Large intestine (tissue), 3 donors: ENCODE measurements around the gene SSUH2. TPM values are rescaled to one million over a fixed set of nuclear protein-coding genes. Genes with fewer than 3 reads are reported as not detected.

ENCODE experiments used
- DNase-seq, 2 donors: peaks; one replicate each; pipeline versions ENCODE4 v3.0.0 to v3.0.0-alpha.2; 2013
- H3K27ac ChIP-seq: one replicate; pipeline ENCODE4 v1.5.1; 2013; ENCODE audit warnings: low read length
- H3K27me3 ChIP-seq: 2 replicates; pipeline ENCODE4 v1.6.1; 2013; ENCODE audit warnings: low read length; ENCODE audit not compliant: control insufficient read depth, insufficient read depth
- H3K36me3 ChIP-seq: 2 replicates; pipeline ENCODE4 v1.6.1; 2013; ENCODE audit warnings: low read length; ENCODE audit not compliant: control insufficient read depth, insufficient read depth
- H3K4me1 ChIP-seq: one replicate; pipeline ENCODE4 v1.6.1; 2013; ENCODE audit warnings: low read length; ENCODE audit not compliant: control insufficient read depth, insufficient read depth
- H3K4me3 ChIP-seq: one replicate; pipeline ENCODE4 v1.5.1; 2013; ENCODE audit warnings: low read length
- H3K9me3 ChIP-seq: one replicate; pipeline ENCODE4 v1.6.1; 2013; ENCODE audit warnings: mild to moderate bottlenecking, low read depth, low read length, moderate library complexity; ENCODE audit not compliant: control insufficient read depth
- WGBS: methylation state at CpG from one replicate; pipeline ENCODE4 v1.1.5; 2013; ENCODE audit warnings: low lambda C conversion rate; ENCODE audit not compliant: insufficient coverage; 5-methylcytosine and 5-hydroxymethylcytosine counted together
- polyA plus RNA-seq: library from polyadenylated mRNA; unstranded; fragments of 120-200 nt; gene quantifications from one replicate; pipeline ENCODE4 v1.2.1, GENCODE V29; 2013

The SSUH2 gene
- polyA plus RNA-seq, 1 donor: 38.7 TPM

DNA sequence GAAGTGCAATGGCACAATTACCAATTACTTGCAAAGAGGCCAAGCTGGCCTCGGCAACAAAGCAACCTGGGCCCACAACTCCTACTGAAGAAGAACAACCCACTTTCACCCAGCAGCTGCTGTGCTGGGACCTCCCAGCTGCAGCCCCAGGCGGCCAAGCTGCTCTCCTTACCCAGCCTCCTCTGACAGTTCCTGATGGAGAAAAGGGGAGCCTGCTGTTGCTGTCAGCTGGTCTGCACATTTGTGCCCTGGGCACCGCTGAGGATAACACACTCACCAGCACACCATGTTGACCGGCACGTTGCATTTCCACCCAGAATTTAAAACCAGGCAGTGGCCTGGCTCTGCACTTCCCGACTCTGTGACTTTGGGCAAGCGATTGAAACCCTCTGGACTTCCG lies 33.6 kb downstream of the SSUH2 start:
- no peaks in the 10 kb centered on the region for H3K36me3 ChIP-seq
- no peak for DNase-seq
- H3K27ac ChIP-seq: no peak overlapping the region
- no peaks in the 10 kb centered on the region for H3K27me3 ChIP-seq
- no peaks in the 10 kb centered on the region for H3K4me1 ChIP-seq
- peaks cover 2% of the 10 kb centered on the region for H3K9me3 ChIP-seq
- H3K4me3 ChIP-seq: no peak overlapping the region
- WGBS: no CpG with 5 or more reads among the region's 8 CpGs

DNA sequence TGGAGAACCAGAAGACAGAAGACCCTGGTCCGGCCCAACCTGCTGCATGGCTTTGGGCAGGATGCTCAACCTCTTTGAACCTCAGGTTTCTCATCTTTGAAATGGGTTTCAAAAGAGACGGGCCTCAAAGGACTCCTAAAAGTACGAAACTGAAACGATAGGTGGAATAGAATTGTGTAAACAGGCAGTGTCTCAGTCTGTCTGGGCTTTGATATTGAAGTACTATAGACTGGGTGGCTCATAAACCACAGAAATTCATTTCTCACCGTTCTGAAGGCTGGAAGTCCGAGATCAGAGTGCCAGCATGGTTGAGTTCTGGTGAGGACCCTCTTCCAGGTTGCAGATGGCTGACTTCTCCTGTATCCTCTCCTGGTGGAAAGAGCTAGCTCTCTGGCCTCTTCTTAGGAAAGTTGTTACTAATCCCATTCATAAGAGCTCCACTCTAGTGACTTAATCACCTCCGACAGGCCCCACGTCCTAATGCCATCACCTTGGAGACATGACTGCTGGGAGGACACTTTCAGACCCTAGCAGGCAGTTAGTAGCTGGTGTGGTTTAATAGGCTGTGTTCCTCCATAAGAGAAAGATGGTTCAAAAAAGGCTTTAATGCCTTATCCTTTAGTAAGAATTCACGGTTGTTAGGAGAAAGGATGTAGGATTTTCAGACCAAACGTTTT lies 35.7 kb downstream of the SSUH2 start:
- Histone ChIP-seq H3K4me1 (no peaks in the 10 kb centered on the region), H3K27ac (no peak overlapping the region), H3K36me3 (no peaks in the 10 kb centered on the region), H3K27me3 (no peaks in the 10 kb centered on the region), H3K9me3 (peaks cover 2% of the 10 kb centered on the region), H3K4me3 (no peak overlapping the region)
- WGBS: no CpG with 5 or more reads among the region's 10 CpGs
- no peak for DNase-seq

DNA sequence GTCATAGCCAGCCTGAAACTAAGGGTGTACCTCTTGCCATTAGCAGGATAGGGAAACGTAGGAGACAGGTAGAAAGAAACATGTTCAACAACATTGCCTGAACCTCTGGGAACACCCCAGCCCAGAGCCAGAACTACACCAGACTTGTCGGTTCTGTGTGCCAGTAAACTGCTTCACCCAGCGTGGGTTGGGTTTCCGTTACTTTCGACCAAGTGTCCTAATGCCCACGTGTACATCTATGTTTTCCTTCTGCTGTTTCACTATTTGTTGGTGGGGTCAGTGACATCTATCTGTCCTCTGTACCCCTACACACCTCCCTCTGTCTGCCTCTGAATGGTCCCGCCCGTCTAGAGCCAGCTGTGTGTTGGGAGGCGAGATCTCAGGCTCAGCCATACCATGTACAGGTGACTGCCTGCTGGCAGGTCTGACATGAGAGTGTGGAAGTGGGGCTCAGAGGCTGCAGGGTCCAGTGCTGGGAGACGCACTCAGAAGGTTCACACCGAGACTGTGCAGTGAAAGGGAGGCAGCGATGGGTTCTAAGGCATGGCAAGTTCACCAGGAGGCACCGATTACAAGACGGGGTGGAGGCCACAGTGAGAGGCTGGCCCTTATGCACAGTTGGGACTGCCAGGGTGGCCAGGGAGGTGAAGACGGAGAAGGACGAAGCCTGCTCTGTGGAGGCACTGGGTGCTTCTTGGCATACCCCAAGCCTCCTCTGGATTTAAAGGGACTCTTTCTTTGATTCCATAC lies 36.4 kb downstream of the SSUH2 start:
- WGBS: no CpG with 5 or more reads among the region's 16 CpGs
- H3K27me3 ChIP-seq: no peaks in the 10 kb centered on the region
- H3K9me3 ChIP-seq: peaks cover 2% of the 10 kb centered on the region
- H3K4me3 ChIP-seq: no peak overlapping the region
- H3K36me3 ChIP-seq: no peaks in the 10 kb centered on the region
- no peaks in the 10 kb centered on the region for H3K4me1 ChIP-seq
- no peak overlapping the region for H3K27ac ChIP-seq
- no peak for DNase-seq

DNA sequence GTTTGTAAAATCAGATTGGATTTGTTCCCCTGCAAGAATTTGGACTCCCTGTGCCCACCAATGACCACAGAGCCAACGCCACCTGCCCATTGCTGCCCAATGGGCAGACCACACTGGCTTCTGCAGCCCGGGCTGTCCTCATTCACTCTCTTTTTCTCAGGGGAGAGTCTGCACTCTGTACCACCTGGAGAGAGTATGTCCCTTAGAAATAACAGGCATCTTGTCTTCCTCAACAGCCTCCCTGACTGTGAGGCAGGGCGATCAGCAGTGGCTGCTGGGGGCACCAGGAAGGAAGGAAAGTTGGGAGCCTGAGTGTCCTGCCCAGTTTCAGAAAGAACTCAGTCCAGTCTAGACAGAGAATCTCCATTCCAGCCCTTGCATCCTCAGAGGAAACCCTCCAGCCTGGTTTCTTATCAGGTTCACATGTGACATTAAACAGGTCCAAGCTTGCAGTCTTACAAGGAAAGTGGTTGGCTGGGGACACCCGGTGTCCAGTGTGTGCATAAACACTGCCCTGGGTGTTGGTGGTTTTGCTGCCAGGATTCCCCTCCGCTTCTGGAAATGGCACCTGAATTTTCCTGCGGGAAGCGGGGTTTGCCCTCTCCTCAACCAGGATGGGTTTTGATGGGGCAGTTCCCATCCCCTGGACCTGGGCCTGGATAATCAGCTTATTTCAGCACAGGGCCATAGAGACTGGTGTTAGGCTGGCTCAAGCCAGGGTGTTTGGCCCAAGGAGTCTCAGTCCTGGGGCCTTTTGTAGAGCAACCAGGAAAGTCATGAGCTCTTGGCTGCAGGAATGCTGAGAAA lies 37.2 kb downstream of the SSUH2 start:
- WGBS: no CpG with 5 or more reads among the region's 7 CpGs

DNA sequence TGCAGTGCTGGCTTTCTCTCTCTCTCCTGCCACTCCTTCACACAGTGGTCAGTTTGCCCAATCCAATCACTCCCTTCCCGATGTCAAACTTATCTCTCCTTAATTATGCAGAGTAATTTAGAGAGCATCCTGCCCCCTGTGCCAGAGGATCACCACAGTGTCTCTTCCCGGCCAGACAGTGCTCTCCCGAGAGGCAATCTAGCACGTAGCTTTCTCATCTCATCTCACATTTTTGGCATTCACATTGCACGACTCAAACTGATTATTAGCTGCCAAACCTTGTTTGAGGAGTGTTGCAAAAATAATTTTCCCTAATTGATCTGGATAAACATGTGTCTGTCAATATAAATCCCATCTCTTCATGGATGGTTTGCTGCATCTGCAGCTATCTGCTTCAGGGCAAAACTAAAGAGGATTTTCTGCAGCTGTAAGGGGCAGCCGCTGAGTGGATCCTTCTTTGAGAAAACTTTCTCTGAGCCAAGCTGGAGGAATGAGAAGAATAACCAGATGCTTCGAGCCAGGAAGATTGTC lies 37.8 kb downstream of the SSUH2 start:
- H3K27me3 ChIP-seq: no peaks in the 10 kb centered on the region
- H3K9me3 ChIP-seq: peaks cover 2% of the 10 kb centered on the region
- WGBS: 80% methylated on average over 3 of the region's 7 CpGs
- H3K4me3 ChIP-seq: no peak overlapping the region
- no peaks in the 10 kb centered on the region for H3K36me3 ChIP-seq
- H3K27ac ChIP-seq: no peak overlapping the region
- no peak for DNase-seq
- no peaks in the 10 kb centered on the region for H3K4me1 ChIP-seq

More for the DNA sequence above, 37.2 kb downstream of the SSUH2 start:
- no peak overlapping the region for H3K4me3 ChIP-seq
- peaks cover 2% of the 10 kb centered on the region for H3K9me3 ChIP-seq
- DNase-seq: peak; percentile 54 to 61
- no peaks in the 10 kb centered on the region for H3K4me1 ChIP-seq
- no peaks in the 10 kb centered on the region for H3K27me3 ChIP-seq
- H3K27ac ChIP-seq: no peak overlapping the region
- no peaks in the 10 kb centered on the region for H3K36me3 ChIP-seq

DNA sequence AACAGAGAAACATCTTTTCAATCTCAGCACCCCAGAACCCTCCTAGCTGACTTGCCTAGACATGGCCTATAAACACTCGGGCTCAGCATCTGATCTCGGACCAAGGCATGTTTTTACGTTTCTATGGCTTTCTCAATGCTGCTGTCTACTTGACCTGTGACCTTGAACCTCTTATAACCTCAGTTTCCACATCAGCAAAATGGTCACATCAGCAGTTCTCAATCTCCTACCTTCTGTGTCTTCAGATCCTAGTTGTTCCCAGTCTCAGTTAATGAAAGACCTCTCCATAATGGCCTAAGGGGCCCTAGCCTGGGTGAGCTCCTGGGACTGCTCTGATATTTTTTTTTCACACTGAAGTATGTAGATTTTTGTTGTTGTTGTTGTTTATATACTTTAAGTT lies 39.6 kb downstream of the SSUH2 start:
- no peaks in the 10 kb centered on the region for H3K36me3 ChIP-seq
- H3K9me3 ChIP-seq: no peaks in the 10 kb centered on the region
- no peak for DNase-seq
- no peaks in the 10 kb centered on the region for H3K4me1 ChIP-seq
- H3K27ac ChIP-seq: no peak overlapping the region
- H3K4me3 ChIP-seq: no peak overlapping the region
- no peaks in the 10 kb centered on the region for H3K27me3 ChIP-seq
- 80% methylated on average over 1 of the region's 3 CpGs for WGBS

DNA sequence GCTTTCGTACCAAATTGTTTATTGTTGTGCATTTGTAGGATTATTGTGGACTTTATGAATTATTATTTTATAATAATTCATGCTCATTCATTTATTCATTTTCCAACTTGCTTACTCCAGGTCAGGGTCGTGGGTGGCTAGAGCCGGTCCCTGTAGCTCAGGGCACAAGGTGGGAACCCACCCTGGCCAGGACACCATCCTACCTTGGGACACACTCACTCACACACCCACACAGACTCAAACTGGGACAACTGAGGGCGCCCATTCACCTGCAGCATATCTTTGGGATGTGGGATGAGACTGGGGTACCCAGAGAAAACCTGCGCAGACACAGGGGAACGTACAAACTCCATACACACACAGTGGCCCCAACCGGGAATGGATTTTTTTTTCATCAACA lies 40.6 kb downstream of the SSUH2 start:
- Histone ChIP-seq H3K27me3 (no peaks in the 10 kb centered on the region), H3K27ac (no peak overlapping the region), H3K4me1 (no peaks in the 10 kb centered on the region), H3K36me3 (no peaks in the 10 kb centered on the region), H3K4me3 (no peak overlapping the region), H3K9me3 (no peaks in the 10 kb centered on the region)
- no peak for DNase-seq
- WGBS: 83% methylated on average over 1 of the region's 7 CpGs

DNA sequence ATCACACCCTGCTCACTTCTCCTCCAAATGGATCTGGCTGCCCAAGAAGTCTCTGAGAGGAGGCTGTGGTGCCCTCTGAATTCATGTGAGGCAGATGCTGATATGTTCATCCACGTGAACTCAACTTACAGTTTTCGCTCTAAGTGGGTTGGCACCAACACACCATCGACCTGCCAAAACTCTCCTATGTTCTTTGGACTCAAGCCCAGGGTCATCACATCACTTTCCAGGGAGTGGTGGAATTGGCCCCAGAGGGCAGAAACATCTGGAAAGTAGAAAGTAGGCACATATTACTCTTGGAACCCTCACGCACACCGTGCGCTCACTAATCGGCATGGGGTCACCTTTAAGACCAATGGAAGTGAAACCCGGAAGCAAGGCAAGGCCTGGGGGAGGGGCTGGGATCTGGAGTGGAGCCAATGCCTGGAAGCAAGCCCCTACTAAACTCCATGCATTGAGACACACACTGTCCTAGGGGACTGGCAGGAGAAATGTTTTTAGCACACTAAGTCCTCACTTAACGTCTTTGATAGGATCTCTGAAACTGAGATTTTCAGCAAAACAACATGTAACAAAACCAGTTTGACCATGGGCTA lies 41.4 kb downstream of the SSUH2 start:
- DNase-seq: no peak
- Histone ChIP-seq H3K9me3 (no peaks in the 10 kb centered on the region), H3K4me3 (no peak overlapping the region), H3K4me1 (no peaks in the 10 kb centered on the region), H3K36me3 (no peaks in the 10 kb centered on the region), H3K27me3 (no peaks in the 10 kb centered on the region), H3K27ac (no peak overlapping the region)
- 94% methylated on average over 2 of the region's 9 CpGs for WGBS

DNA sequence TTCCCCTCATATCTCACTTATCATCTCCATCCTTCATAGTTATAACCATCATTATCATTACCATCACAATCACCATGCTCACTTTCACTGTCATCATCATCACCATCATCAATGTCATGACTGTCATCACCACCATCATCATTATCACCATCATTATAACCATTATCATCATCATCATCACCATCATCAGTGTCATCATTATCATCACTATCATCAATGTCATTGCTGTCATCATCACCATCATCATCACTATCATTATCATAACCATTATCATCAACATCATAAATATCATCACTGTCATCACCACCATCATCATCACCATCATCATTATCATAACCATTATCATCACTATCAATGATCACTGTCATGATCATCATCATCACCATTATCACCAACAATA lies 44.1 kb downstream of the SSUH2 start:
- Histone ChIP-seq H3K4me3 (no peak overlapping the region), H3K27me3 (no peaks in the 10 kb centered on the region), H3K4me1 (no peaks in the 10 kb centered on the region), H3K9me3 (no peaks in the 10 kb centered on the region), H3K27ac (no peak overlapping the region), H3K36me3 (no peaks in the 10 kb centered on the region)
- DNase-seq: no peak

DNA sequence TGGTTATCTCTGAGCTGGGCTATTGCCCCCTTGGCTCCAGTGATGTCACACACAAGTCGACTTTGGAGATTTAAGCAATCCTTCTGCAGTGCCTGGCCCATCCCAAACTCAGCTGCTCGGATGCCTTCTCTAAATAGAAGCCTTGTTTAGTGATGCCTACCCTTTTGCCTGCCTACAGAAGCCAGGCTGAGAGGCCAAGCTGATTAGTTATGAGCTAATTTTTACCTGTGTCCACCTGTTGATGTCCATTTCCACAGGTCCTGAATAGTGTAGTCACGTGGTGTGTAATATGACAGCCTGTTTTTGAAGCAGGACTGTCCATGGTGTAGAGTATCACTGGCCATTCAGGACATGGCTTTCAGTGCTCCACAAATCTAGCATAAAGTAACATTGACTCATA lies 45.5 kb downstream of the SSUH2 start:
- Histone ChIP-seq H3K36me3 (no peaks in the 10 kb centered on the region), H3K27ac (no peak overlapping the region), H3K4me1 (no peaks in the 10 kb centered on the region), H3K4me3 (no peak overlapping the region), H3K9me3 (no peaks in the 10 kb centered on the region), H3K27me3 (no peaks in the 10 kb centered on the region)
- no peak for DNase-seq
- WGBS: no CpG with 5 or more reads among the region's 3 CpGs
